ENCODE measurements around the gene ELL. TPM values are rescaled to one million over a fixed set of nuclear protein-coding genes. Genes with fewer than 3 reads are reported as not detected.
A peak's percentile ranks its signal among the peaks of the same experiment; 100 is the strongest.

Gene ELL
- total RNA-seq, 4 donors from 2014 or later, result 16.2 to 72.2 (median 18.0) TPM

DNA sequence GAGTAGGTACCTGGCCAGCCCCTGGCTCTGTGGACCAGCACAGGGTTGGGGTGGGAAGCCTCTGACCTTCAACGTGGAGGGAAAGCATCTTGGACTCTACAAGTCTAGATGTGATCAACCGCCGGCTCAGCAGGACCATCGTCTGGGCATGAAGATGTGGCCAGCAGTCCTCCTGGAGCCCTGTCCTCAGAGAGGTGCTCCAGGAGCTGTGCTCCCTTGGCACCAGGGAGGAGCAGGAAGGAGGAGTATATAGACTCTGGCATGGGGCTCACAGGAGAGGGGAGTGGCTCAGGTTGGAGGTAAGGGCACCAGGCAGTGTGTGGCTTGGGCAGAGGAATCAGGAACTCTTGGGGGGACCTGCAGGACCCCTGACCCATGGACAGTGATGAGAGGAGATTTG lies 65.6 kb downstream of the ELL start:
- TF ChIP-seq POLR2A (IDR thresholded peaks at IDR 0.05), result no peak
- no peak for TF ChIP-seq CTCF (IDR thresholded peaks at IDR 0.05)
- TF ChIP-seq EP300 (IDR thresholded peaks at IDR 0.05; ENCODE audit: low read depth), result no peak
- no peak for TF ChIP-seq POLR2AphosphoS5 (IDR thresholded peaks at IDR 0.05)
- no peaks in the 10 kb centered on the region for H3K9me3 ChIP-seq
- peaks cover 0 to 3% (median 0%) of the 10 kb centered on the region in 4 donors for H3K36me3 ChIP-seq
- in situ Hi-C loops (cut with MboI; ENCODE audit: low pct_ligation_motif_present in 1 of 4, low pct_unique_long_range_greater_than_20kb in 1 of 4, low sequenced_read_pairs in 3 of 4), result loop anchor here (25.0 kb wide), 3 partner anchors 131 to 406 kb away; partner anchors contain the start of genes REX1BD (in 2 of the 4) and UPF1 (in 2 of the 4)
- no peak overlapping the region for H3K4me3 ChIP-seq
- peaks cover 16 to 37% (median 28%) of the 10 kb centered on the region in 4 donors for H3K4me1 ChIP-seq
- DNase-seq, result no peak
- peak overlapping the region; percentile 53 to 89 (median 58) for H3K27ac ChIP-seq
- H3K27me3 ChIP-seq, result no peaks in the 10 kb centered on the region
- intact Hi-C loops (cut with DNase I; ENCODE audit: low total_unique reads), result no loop called here
- 60 to 82% methylated on average over 1 to 4 of the region's 4 CpGs for WGBS, 2 donors (ENCODE audit: low coverage in 1 of 2)

DNA sequence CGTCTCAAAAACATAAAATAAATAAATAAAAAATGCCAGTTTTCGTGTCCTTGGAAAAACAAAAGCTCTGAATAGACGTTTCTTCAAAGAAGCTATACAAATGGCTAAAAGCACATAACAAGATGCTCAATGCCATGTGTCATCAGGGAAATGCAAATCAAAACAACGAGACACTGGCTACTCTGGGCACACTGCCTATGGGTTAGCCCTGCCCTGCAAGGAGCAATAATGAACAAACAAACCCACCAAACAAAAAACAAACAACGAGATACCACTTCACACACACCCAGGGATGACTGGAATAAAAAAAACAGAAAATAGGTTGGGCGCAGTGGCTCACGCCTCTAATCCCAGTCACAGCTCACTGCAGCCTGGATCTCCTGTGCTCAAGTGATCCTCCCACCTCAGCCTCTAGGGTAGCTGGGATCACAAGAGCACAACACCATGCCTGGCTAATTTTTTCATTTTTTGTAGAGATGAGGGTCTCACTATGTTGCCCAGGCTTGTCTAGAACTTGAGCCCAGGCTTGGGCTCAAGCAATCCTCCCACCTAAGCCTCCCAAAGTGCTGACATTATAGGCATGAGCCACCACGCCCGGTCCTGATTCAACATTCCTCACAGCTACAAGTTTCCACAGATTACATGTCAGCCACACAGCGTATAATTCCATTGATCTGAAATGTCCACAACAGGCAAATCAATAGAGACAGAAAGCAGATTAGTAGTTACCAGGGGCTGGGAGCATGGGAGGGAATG lies 68.4 kb downstream of the ELL start:
- Histone ChIP-seq H3K9me3 (no peaks in the 10 kb centered on the region), H3K36me3 (peaks cover 0 to 21% (median 6%) of the 10 kb centered on the region in 4 donors), H3K4me3 (no peak overlapping the region), H3K27ac (no peak overlapping the region), H3K27me3 (no peaks in the 10 kb centered on the region), H3K4me1 (peaks cover 0 to 18% (median 11%) of the 10 kb centered on the region in 4 donors)
- no peak for TF ChIP-seq POLR2AphosphoS5 (IDR thresholded peaks at IDR 0.05)
- TF ChIP-seq EP300 (IDR thresholded peaks at IDR 0.05; ENCODE audit: low read depth), result no peak
- no peak for TF ChIP-seq CTCF (IDR thresholded peaks at IDR 0.05)
- no peak for TF ChIP-seq POLR2A (IDR thresholded peaks at IDR 0.05)
- in situ Hi-C loops (cut with MboI; ENCODE audit: low pct_ligation_motif_present in 1 of 4, low pct_unique_long_range_greater_than_20kb in 1 of 4, low sequenced_read_pairs in 3 of 4), result loop anchor here (25.0 kb wide), 3 partner anchors 134 to 409 kb away; partner anchors contain the start of genes REX1BD (in 2 of the 4) and UPF1 (in 2 of the 4)
- WGBS, 2 donors (ENCODE audit: low coverage in 1 of 2), result 75 to 82% methylated on average over 2 to 10 of the region's 10 CpGs
- intact Hi-C loops (cut with DNase I; ENCODE audit: low total_unique reads), result no loop called here
- no peak for DNase-seq

DNA sequence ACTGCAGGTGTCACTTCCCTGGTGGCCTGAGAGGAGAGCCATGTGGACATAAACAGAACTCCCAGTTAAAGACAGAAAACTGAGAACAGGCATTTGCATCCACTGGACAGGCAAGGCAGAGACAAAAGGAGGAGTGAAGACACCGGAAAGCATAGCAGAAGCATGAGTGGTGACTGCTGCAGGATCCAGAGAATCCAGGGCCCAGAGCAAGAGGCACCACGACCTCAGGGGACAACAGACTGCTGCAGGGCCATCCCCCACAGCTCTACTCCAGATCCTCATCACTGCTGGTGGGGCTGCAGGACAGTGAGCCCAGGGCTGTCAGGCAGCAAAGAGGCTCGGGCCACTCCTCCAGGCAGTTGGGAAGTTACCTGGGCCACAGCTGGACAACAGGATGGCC lies 69.5 kb downstream of the ELL start:
- no peak for DNase-seq
- intact Hi-C loops (cut with DNase I; ENCODE audit: low total_unique reads) (no loop called here), in situ Hi-C loops (cut with MboI; ENCODE audit: low pct_ligation_motif_present in 1 of 4, low pct_unique_long_range_greater_than_20kb in 1 of 4, low sequenced_read_pairs in 3 of 4) (loop anchor here (25.0 kb wide), 3 partner anchors 135 to 410 kb away; partner anchors contain the start of genes REX1BD (in 2 of the 4) and UPF1 (in 2 of the 4))
- TF ChIP-seq POLR2AphosphoS5 (IDR thresholded peaks at IDR 0.05), result no peak
- TF ChIP-seq EP300 (IDR thresholded peaks at IDR 0.05; ENCODE audit: low read depth), result no peak
- no peak for TF ChIP-seq CTCF (IDR thresholded peaks at IDR 0.05)
- no peak for TF ChIP-seq POLR2A (IDR thresholded peaks at IDR 0.05)
- 50 to 77% methylated on average over 1 to 3 of the region's 3 CpGs for WGBS, 2 donors (ENCODE audit: low coverage in 1 of 2)
- H3K4me3 ChIP-seq, result no peak overlapping the region
- peaks cover 0 to 16% (median 10%) of the 10 kb centered on the region in 4 donors for H3K4me1 ChIP-seq
- peaks cover 0 to 21% (median 6%) of the 10 kb centered on the region in 4 donors for H3K36me3 ChIP-seq
- no peak overlapping the region for H3K27ac ChIP-seq
- H3K9me3 ChIP-seq, result no peaks in the 10 kb centered on the region
- no peaks in the 10 kb centered on the region for H3K27me3 ChIP-seq

All from transverse colon (tissue), 4 donors.